Neural progenitor cell (in vitro differentiated cells): ENCODE measurements around the gene HOXA10. TPM values are rescaled to one million over a fixed set of nuclear protein-coding genes. Genes with fewer than 3 reads are reported as not detected.
A peak's percentile ranks its signal among the peaks of the same experiment; 100 is the strongest.

ENCODE experiments used
- DNase-seq: peaks from one replicate; pipeline ENCODE4 v3.0.0-alpha.2; 2016; ENCODE audit warnings: low spot score
- H2AFZ ChIP-seq: fragments of 200-600 bp; sonication (generic); replicated peaks from 2 replicates; pipeline ENCODE4 v1.6.1; 2016; ENCODE audit warnings: antibody characterized with exemption
- H3F3A ChIP-seq: fragments of 200-600 bp; sonication (generic); 2 replicates; pipeline ENCODE4 v1.6.1; 2016; ENCODE audit warnings: antibody characterized with exemption, low read depth
- H3K27ac ChIP-seq: fragments of 200-600 bp; sonication (generic); 2 replicates; pipeline ENCODE4 v1.5.1; 2016; ENCODE audit warnings: mild to moderate bottlenecking
- H3K27me3 ChIP-seq: fragments of 200-600 bp; sonication (generic); 2 replicates; pipeline ENCODE4 v1.6.1; 2016; ENCODE audit warnings: mild to moderate bottlenecking, moderate library complexity
- H3K36me3 ChIP-seq: fragments of 200-600 bp; sonication (generic); 2 replicates; pipeline ENCODE4 v1.5.1; 2016
- H3K4me1 ChIP-seq: fragments of 200-600 bp; sonication (generic); 2 replicates; pipeline ENCODE4 v1.6.1; 2016; ENCODE audit warnings: mixed run types
- H3K4me2 ChIP-seq: fragments of 200-600 bp; sonication (generic); 2 replicates; pipeline ENCODE4 v1.6.1; 2016
- H3K4me3 ChIP-seq: fragments of 200-600 bp; sonication (generic); 2 replicates; pipeline ENCODE4 v1.5.1; 2016
- H3K79me2 ChIP-seq: fragments of 200-600 bp; sonication (generic); 2 replicates; pipeline ENCODE4 v1.6.1; 2016; ENCODE audit warnings: low read depth
- H3K9ac ChIP-seq: fragments of 200-600 bp; sonication (generic); 2 replicates; pipeline ENCODE4 v1.6.1; 2016
- H3K9me3 ChIP-seq: fragments of 200-600 bp; sonication (generic); 2 replicates; pipeline ENCODE4 v1.5.1; 2016; ENCODE audit warnings: low read depth
- H4K20me1 ChIP-seq: fragments of 200-600 bp; sonication (generic); 2 replicates; pipeline ENCODE4 v1.6.1; 2016; ENCODE audit warnings: low read depth
- H3K27ac Mint-ChIP-seq: 3 replicates; pipeline ENCODE4 v1.8.0; 2021; ENCODE audit warnings: mixed read lengths
- H3K27me3 Mint-ChIP-seq: 2 replicates; pipeline ENCODE4 v1.8.0; 2022; ENCODE audit warnings: low read depth, mild to moderate bottlenecking, inconsistent platforms, moderate library complexity, mixed read lengths; ENCODE audit not compliant: insufficient read depth
- H3K36me3 Mint-ChIP-seq: 3 replicates; pipeline ENCODE4 v1.8.0; 2021; ENCODE audit warnings: mixed read lengths
- H3K4me1 Mint-ChIP-seq: 3 replicates; pipeline ENCODE4 v1.8.0; 2021; ENCODE audit warnings: mixed read lengths
- H3K4me3 Mint-ChIP-seq: 3 replicates; pipeline ENCODE4 v1.8.0; 2021; ENCODE audit warnings: mild to moderate bottlenecking, moderate library complexity, mixed read lengths
- H3K9me3 Mint-ChIP-seq: 3 replicates; pipeline ENCODE4 v1.8.0; 2020; ENCODE audit warnings: mixed read lengths
- EZH2 ChIP-seq: fragments of 200-600 bp; sonication (generic); IDR thresholded peaks from 2 replicates; pipeline ENCODE4 v1.6.1; 2017; ENCODE audit warnings: antibody characterized with exemption, mild to moderate bottlenecking, moderate library complexity
- EZH2phosphoT487 ChIP-seq: fragments of 200-600 bp; sonication (generic); IDR thresholded peaks from 2 replicates; pipeline ENCODE4 v1.6.1; 2017; ENCODE audit warnings: antibody characterized with exemption
- total RNA-seq: library from RNA; depleted of rRNA; stranded (reverse); fragments of >200 nt; gene quantifications from 2 replicates; pipeline ENCODE4 v1.2.3, GENCODE V29; 2015; ENCODE audit warnings: low replicate concordance
- TF ChIP-seq, protein P1 (sequence below): fragments of 200-600 bp; sonication (generic); IDR thresholded peaks from 2 replicates; pipeline ENCODE4 v1.5.1; 2017; ENCODE audit warnings: antibody characterized with exemption, mild to moderate bottlenecking

HOXA10 gene
- total RNA-seq, 1 donor from 2014 or later, result not detected

DNA sequence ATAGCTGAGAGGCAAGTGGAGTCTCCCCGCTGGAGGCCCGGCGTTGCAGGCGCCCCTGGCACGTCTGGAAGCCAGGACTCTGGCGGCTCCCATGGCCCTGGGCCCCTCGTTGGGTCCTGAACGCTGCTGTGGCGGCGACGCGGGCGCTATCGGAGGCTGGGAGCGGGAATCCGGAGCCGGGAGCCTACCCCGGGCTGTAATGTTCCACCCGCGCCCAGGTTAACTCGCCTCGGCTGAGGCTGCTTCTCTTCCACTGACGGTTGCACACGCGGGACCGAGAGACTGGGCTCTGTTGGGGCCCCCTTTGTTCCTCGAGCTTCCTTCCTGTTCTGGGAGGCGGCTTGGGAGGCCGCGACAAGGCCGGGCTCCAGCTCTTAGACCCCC, 29.3 kb downstream of the HOXA10 start:
- H3K9me3 Mint-ChIP-seq, result peaks cover 25% of the 10 kb centered on the region
- Histone ChIP-seq H3K4me2 (no peak overlapping the region), H3K4me1 (peaks cover 7% of the 10 kb centered on the region), H3K27ac (no peak overlapping the region), H3F3A (no peaks in the 10 kb centered on the region), H4K20me1 (peaks cover 85% of the 10 kb centered on the region), H3K9ac (no peak overlapping the region), H2AFZ (no peak overlapping the region), H3K36me3 (no peaks in the 10 kb centered on the region), H3K27me3 (peaks cover 100% of the 10 kb centered on the region), H3K4me3 (no peak overlapping the region), H3K79me2 (no peaks in the 10 kb centered on the region), H3K9me3 (no peaks in the 10 kb centered on the region)
- no peaks in the 10 kb centered on the region for H3K36me3 Mint-ChIP-seq
- H3K4me1 Mint-ChIP-seq, result peaks cover 8% of the 10 kb centered on the region
- peaks cover 91% of the 10 kb centered on the region for H3K27me3 Mint-ChIP-seq
- no peak for DNase-seq
- no peak overlapping the region for H3K27ac Mint-ChIP-seq
- TF ChIP-seq, protein P1, sequence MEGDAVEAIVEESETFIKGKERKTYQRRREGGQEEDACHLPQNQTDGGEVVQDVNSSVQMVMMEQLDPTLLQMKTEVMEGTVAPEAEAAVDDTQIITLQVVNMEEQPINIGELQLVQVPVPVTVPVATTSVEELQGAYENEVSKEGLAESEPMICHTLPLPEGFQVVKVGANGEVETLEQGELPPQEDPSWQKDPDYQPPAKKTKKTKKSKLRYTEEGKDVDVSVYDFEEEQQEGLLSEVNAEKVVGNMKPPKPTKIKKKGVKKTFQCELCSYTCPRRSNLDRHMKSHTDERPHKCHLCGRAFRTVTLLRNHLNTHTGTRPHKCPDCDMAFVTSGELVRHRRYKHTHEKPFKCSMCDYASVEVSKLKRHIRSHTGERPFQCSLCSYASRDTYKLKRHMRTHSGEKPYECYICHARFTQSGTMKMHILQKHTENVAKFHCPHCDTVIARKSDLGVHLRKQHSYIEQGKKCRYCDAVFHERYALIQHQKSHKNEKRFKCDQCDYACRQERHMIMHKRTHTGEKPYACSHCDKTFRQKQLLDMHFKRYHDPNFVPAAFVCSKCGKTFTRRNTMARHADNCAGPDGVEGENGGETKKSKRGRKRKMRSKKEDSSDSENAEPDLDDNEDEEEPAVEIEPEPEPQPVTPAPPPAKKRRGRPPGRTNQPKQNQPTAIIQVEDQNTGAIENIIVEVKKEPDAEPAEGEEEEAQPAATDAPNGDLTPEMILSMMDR, result no peak
- no peak for TF ChIP-seq EZH2
- TF ChIP-seq EZH2phosphoT487, result no peak
- H3K4me3 Mint-ChIP-seq, result no peak overlapping the region

DNA sequence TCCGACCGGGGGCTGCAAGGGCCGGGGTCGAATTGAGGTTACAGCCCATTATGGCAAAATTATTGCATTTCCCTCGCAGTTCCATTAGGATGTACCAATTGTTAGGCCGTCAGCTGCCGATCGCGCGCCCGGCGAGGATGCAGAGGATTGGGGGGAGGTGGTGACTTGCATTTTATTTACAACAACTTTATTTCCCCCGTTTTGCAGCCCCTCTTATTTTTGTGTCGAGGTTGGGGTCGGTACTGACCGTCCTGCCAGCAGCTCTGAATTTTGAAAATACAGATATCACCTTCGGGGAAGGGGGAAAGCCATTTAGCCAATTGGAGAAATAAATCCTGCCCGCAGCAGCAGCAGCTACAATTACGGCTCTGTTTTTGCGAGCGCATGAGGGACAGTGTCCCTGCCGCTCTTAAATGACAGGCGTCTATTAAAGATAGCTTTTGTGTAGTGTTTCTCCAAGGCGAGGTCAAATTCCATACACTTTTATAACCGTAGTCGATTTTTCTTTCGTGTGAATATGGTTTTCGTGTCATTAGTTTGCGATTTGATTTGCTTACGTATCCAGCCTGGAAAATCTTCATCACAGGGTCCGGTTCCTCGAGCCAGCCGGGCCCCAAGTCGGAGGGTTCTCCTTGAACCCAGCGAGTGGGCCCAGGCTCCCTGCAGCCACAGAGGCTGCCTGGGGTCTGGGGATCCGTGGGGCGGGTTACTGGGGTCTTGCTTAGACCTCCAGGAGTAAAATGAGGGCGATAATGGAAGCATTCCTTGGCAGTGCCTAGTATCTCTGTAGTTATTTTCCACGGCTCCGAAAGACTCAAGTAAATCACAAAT, 30.0 kb downstream of the HOXA10 start:
- Mint-ChIP-seq H3K4me3 (no peak overlapping the region), H3K27ac (no peak overlapping the region), H3K9me3 (peaks cover 25% of the 10 kb centered on the region), H3K36me3 (no peaks in the 10 kb centered on the region), H3K27me3 (peaks cover 87% of the 10 kb centered on the region), H3K4me1 (peaks cover 8% of the 10 kb centered on the region)
- no peaks in the 10 kb centered on the region for H3F3A ChIP-seq
- peaks cover 100% of the 10 kb centered on the region for H3K27me3 ChIP-seq
- no peak for DNase-seq
- no peak overlapping the region for H3K4me3 ChIP-seq
- peaks cover 85% of the 10 kb centered on the region for H4K20me1 ChIP-seq
- H3K4me1 ChIP-seq, result peaks cover 10% of the 10 kb centered on the region
- H3K27ac ChIP-seq, result no peak overlapping the region
- H3K79me2 ChIP-seq, result no peaks in the 10 kb centered on the region
- H2AFZ ChIP-seq, result no peak overlapping the region
- H3K9me3 ChIP-seq, result no peaks in the 10 kb centered on the region
- H3K4me2 ChIP-seq, result no peak overlapping the region
- H3K36me3 ChIP-seq, result no peaks in the 10 kb centered on the region
- peak; percentile 24 for TF ChIP-seq EZH2phosphoT487
- no peak for TF ChIP-seq EZH2
- TF ChIP-seq, protein P1, result no peak
- no peak overlapping the region for H3K9ac ChIP-seq

DNA sequence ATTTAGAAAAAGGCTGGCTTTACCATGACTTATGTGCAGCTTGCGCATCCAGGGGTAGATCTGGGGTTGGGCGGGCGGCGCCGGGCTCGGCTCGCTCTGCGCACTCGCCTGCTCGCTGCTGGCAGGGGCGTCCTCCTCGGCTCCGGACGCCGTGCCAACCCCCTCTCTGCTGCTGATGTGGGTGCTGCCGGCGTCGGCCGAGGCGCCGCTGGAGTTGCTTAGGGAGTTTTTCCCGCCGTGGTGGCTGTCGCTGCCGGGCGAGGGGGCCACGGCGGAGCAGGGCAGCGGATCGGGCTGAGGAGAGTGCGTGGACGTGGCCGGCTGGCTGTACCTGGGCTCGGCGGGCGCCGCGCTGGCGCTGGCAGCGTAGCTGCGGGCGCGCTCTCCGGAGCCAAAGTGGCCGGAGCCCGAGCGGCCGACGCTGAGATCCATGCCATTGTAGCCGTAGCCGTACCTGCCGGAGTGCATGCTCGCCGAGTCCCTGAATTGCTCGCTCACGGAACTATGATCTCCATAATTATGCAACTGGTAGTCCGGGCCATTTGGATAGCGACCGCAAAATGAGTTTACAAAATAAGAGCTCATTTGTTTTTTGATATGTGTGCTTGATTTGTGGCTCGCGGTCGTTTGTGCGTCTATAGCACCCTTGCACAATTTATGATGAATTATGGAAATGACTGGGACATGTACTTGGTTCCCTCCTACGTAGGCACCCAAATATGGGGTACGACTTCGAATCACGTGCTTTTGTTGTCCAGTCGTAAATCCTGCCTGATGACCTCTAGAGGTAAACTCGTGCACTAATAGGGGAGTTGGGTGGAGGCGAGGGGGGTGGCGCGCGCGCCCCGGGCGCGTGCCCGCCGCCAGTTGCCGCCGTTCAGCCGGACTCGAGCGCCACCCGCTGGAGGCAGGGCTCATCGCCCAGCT, 30.8 kb downstream of the HOXA10 start, which contains the start of gene HOXA5:
TSS of gene HOXA5 (minus strand) at position 659 of the 927 bp plus-strand sequence. CDS start at position 585, 74 bp downstream.
- Mint-ChIP-seq H3K27ac (no peak within 1 kb of the TSS), H3K27me3 (peaks cover 88% of the 10 kb centered on the region), H3K4me3 (peak within 1 kb of the TSS; percentile 72), H3K36me3 (no peaks in the 10 kb centered on the region), H3K4me1 (peaks cover 8% of the 10 kb centered on the region), H3K9me3 (peaks cover 25% of the 10 kb centered on the region)
- H3K36me3 ChIP-seq, result no peaks in the 10 kb centered on the region
- TF ChIP-seq EZH2phosphoT487, result peak; percentile 95
- TF ChIP-seq, protein P1, result peak; percentile 92
- TF ChIP-seq EZH2, result peak; percentile 95
- no peaks in the 10 kb centered on the region for H3K9me3 ChIP-seq
- no peaks in the 10 kb centered on the region for H3K79me2 ChIP-seq
- peak within 1 kb of the TSS; percentile 81 for H3K4me2 ChIP-seq
- peak within 1 kb of the TSS; percentile 9 for H2AFZ ChIP-seq
- DNase-seq, result peak; percentile 90
- peaks cover 10% of the 10 kb centered on the region for H3K4me1 ChIP-seq
- no peaks in the 10 kb centered on the region for H3F3A ChIP-seq
- no peak within 1 kb of the TSS for H3K9ac ChIP-seq
- H4K20me1 ChIP-seq, result peaks cover 88% of the 10 kb centered on the region
- no peak within 1 kb of the TSS for H3K27ac ChIP-seq
- peaks cover 100% of the 10 kb centered on the region for H3K27me3 ChIP-seq
- peak within 1 kb of the TSS; percentile 41 for H3K4me3 ChIP-seq
